Endothelial cell of umbilical vein (primary cell): ENCODE measurements around the gene PRICKLE4. TPM values are rescaled to one million over a fixed set of nuclear protein-coding genes. Genes with fewer than 3 reads are reported as not detected.

ENCODE experiments used
- BruUV-seq: library from RNA; stranded (reverse); fragments of 400-500 nt; replicated peaks from 2 replicates; lab custom pipeline; 2021; lab: Mats Ljungman, UMichigan
- CTCF ChIA-PET: fragments of 300-600, 350-600 bp; sonication (Branson Sonifier 250); formaldehyde crosslinking; loops from one replicate; lab custom pipeline; 2021; ENCODE audit warnings: antibody characterized with exemption, inconsistent platforms; lab: Charles Lee
- POLR2A ChIA-PET: fragments of 300-600, 350-600 bp; sonication (Branson Sonifier 250); formaldehyde crosslinking; loops from one replicate; lab custom pipeline; 2021; ENCODE audit warnings: antibody characterized with exemption, inconsistent platforms; lab: Charles Lee
- DNase-seq: peaks from one replicate; pipeline ENCODE4 v3.0.0-alpha.2; 2011; ENCODE audit warnings: low read depth, low spot score
- FAIRE-seq: peaks from 2 replicates; lab custom pipeline; 2011; peaks lifted over from hg19 to GRCh38; lab: Jason Lieb, UNC
- H2AFZ ChIP-seq: 2 replicates; pipeline ENCODE4 v1.6.0; 2012; ENCODE audit warnings: low read depth, low read length, control low read depth, inconsistent platforms
- H3K27ac ChIP-seq: 2 replicates; pipeline ENCODE4 v1.5.1; 2011; ENCODE audit warnings: low read depth, mild to moderate bottlenecking, control low read depth, low read length, moderate library complexity; ENCODE audit not compliant: insufficient read depth
- H3K27me3 ChIP-seq, 2 experiments: 2 replicates each; pipeline versions ENCODE4 v1.6.0 to v1.6.1; 2011; ENCODE audit warnings: low read length in 2 of 2, mixed read lengths in 1 of 2; ENCODE audit not compliant: control insufficient read depth in 2 of 2, insufficient read depth in 2 of 2
- H3K36me3 ChIP-seq, 2 experiments: 2 replicates in 1 of 2; 3 replicates in 1 of 2; pipeline ENCODE4 v1.5.1; 2011; ENCODE audit warnings: low read length in 2 of 2, mild to moderate bottlenecking in 1 of 2, moderate library complexity in 1 of 2; ENCODE audit not compliant: control insufficient read depth in 2 of 2, insufficient read depth in 2 of 2; ENCODE audit errors: extremely low read depth in 1 of 2
- H3K4me1 ChIP-seq: 3 replicates; pipeline ENCODE4 v1.5.1; 2011; ENCODE audit warnings: mild to moderate bottlenecking, low read length; ENCODE audit not compliant: control insufficient read depth, insufficient read depth; ENCODE audit errors: extremely low read depth
- H3K4me2 ChIP-seq: 2 replicates; pipeline ENCODE4 v1.6.1; 2011; ENCODE audit warnings: low read length, control low read depth, mixed read lengths; ENCODE audit not compliant: insufficient read depth
- H3K4me3 ChIP-seq, 3 experiments: fragments of 200-600 bp in 1 of 3; sonication (generic), shearing (Covaris generic) in 1 of 3; replicated peaks in 1 of 3; 2 replicates each; pipeline ENCODE4 v1.5.1; 2011 to 2016; ENCODE audit warnings: control low read depth in 3 of 3, low read length in 3 of 3, mild to moderate bottlenecking in 2 of 3, inconsistent platforms in 1 of 3, low read depth in 1 of 3, moderate library complexity in 1 of 3; ENCODE audit not compliant: insufficient read depth in 1 of 3
- H3K79me2 ChIP-seq: 2 replicates; pipeline ENCODE4 v1.6.0; 2012; ENCODE audit warnings: low read length, inconsistent platforms; ENCODE audit not compliant: control insufficient read depth, insufficient read depth
- H3K9ac ChIP-seq: replicated peaks from 2 replicates; pipeline ENCODE3; 2011; ENCODE audit warnings: low read length, control low read depth; ENCODE audit not compliant: insufficient read depth; ENCODE audit errors: extremely low read depth
- H3K9me1 ChIP-seq: replicated peaks from 3 replicates; pipeline ENCODE4 v1.6.0; 2011; ENCODE audit warnings: mild to moderate bottlenecking, low read length; ENCODE audit not compliant: control insufficient read depth, insufficient read depth; ENCODE audit errors: extremely low read depth
- H3K9me3 ChIP-seq: replicated peaks from 2 replicates; pipeline ENCODE4 v1.5.1; 2012; ENCODE audit warnings: low read length, inconsistent platforms; ENCODE audit not compliant: control insufficient read depth, insufficient read depth
- H4K20me1 ChIP-seq: replicated peaks from 2 replicates; pipeline ENCODE3; 2011; ENCODE audit warnings: mild to moderate bottlenecking, low read length; ENCODE audit not compliant: control insufficient read depth, insufficient read depth; ENCODE audit errors: extremely low read depth
- CTCF ChIP-seq, 2 donors: IDR thresholded peaks; 1 replicate in 1 of 2; 2 replicates in 1 of 2; pipeline ENCODE4 v1.5.1; 2011; ENCODE audit warnings: low read length in 2 of 2, mild to moderate bottlenecking in 2 of 2, moderate library complexity in 2 of 2, control low read depth in 1 of 2, inconsistent platforms in 1 of 2, low read depth in 1 of 2; ENCODE audit not compliant: insufficient read depth in 1 of 2; ENCODE audit errors: extremely low read depth in 1 of 2
- EZH2 ChIP-seq: IDR thresholded peaks from 2 replicates; pipeline ENCODE4 v1.6.1; 2012; ENCODE audit warnings: borderline replicate concordance, low read depth, mild to moderate bottlenecking, moderate library complexity, low read length, inconsistent platforms; ENCODE audit not compliant: severe bottlenecking
- FOS ChIP-seq: IDR thresholded peaks from 2 replicates; pipeline ENCODE4 v1.6.1; 2011; ENCODE audit warnings: mild to moderate bottlenecking, low read length, moderate library complexity, borderline replicate concordance; ENCODE audit not compliant: insufficient read depth
- GATA2 ChIP-seq: IDR thresholded peaks from 2 replicates; pipeline ENCODE4 v1.7.0; 2011; ENCODE audit warnings: low read depth, mild to moderate bottlenecking, moderate library complexity, mixed read lengths, low read length; ENCODE audit not compliant: insufficient read length, insufficient read depth
- JUN ChIP-seq: IDR thresholded peaks from 2 replicates; pipeline ENCODE4 v1.6.1; 2011; ENCODE audit warnings: borderline replicate concordance, low read depth; ENCODE audit not compliant: insufficient read length, insufficient read depth
- MAX ChIP-seq: IDR thresholded peaks from 2 replicates; pipeline ENCODE4 v1.6.1; 2011; ENCODE audit not compliant: insufficient read depth, insufficient read length
- MYC ChIP-seq: IDR thresholded peaks from one replicate; pipeline ENCODE4 v1.6.1; 2011; ENCODE audit warnings: mild to moderate bottlenecking, low read depth, low read length
- POLR2A ChIP-seq: IDR thresholded peaks from 2 replicates; pipeline ENCODE4 v1.6.1; 2012; ENCODE audit warnings: low read depth, mild to moderate bottlenecking, control low read depth, low read length
- POLR2AphosphoS5 ChIP-seq: IDR thresholded peaks from 2 replicates; pipeline ENCODE4 v1.6.1; 2012; ENCODE audit warnings: low read depth, mild to moderate bottlenecking, control low read depth, low read length, moderate library complexity; ENCODE audit not compliant: insufficient read depth
- dilution Hi-C: fragments of 300-500 bp; cut with MboI; formaldehyde crosslinking; loops from one replicate; pipeline ENCODE4 v1.15.0; 2019; ENCODE audit warnings: low sequenced_read_pairs; ENCODE audit not compliant: extremely low pct_ligation_motif_present
- intact Hi-C: fragments of 100-400 bp; cut with micrococcal nuclease; formaldehyde crosslinking; loops from one replicate; pipeline ENCODE4 v1.10.0; 2022
- polyA plus RNA-seq, 4 experiments: library from polyadenylated mRNA; depleted of rRNA in 3 of 4; stranded (reverse) in 3 of 4; unstranded in 1 of 4; fragments of >200 nt; gene quantifications; 2 replicates each; pipeline versions ENCODE4 v1.2.1 to v1.2.3, GENCODE V29; 2011 to 2012; ENCODE audit warnings: missing spikeins in 1 of 4
- total RNA-seq: library from RNA; stranded (reverse); gene quantifications from 2 replicates; pipeline ENCODE4 v1.2.3, GENCODE V29; 2021

The PRICKLE4 gene
- total and polyA plus RNA-seq, 2 donors (not counting 3 experiments of a cell fraction or from before 2014, with no cell fraction given), result 1.0 to 3.3 TPM

GRCh38 chr6:41821266-41821665, 40.7 kb downstream of the PRICKLE4 start:
- no peak overlapping the region for H2AFZ ChIP-seq
- DNase-seq (no peak), FAIRE-seq (no peak)
- intact Hi-C loops, result no loop called here
- ChIA-PET POLR2A (no interaction called here), CTCF (interaction anchor here (0.9 kb wide), 1 partner anchor 115 kb away, joined by 3 read pairs; no protein-coding TSS in a partner anchor)
- no peak overlapping the region for H3K4me2 ChIP-seq
- H3K4me3 ChIP-seq, result no peak overlapping the region
- H3K4me1 ChIP-seq, result peaks cover 18% of the 10 kb centered on the region
- no peak for TF ChIP-seq EZH2
- TF ChIP-seq POLR2A, result no peak
- TF ChIP-seq MAX, result no peak
- TF ChIP-seq MYC, result no peak
- TF ChIP-seq POLR2AphosphoS5, result no peak
- no peak for TF ChIP-seq CTCF (IDR thresholded peaks at IDR 0.05; ENCODE audit: extremely low read depth in 1 of 2, insufficient read depth in 1 of 2, low read depth in 1 of 2, low read length in 2 of 2)
- no peak for TF ChIP-seq FOS
- no peak for TF ChIP-seq JUN
- TF ChIP-seq GATA2, result no peak
- H3K36me3 ChIP-seq, result no peaks in the 10 kb centered on the region
- no peaks in the 10 kb centered on the region for H3K9me1 ChIP-seq
- dilution Hi-C loops, result no loop called here
- no peaks in the 10 kb centered on the region for H4K20me1 ChIP-seq
- BruUV-seq, result no TSS peak
- H3K9me3 ChIP-seq, result no peaks in the 10 kb centered on the region
- no peak overlapping the region for H3K27ac ChIP-seq
- no peaks in the 10 kb centered on the region for H3K27me3 ChIP-seq
- no peaks in the 10 kb centered on the region for H3K79me2 ChIP-seq
- H3K9ac ChIP-seq, result no peak overlapping the region
